Right lobe of liver (tissue), 4 donors: Measurements from ENCODE around the gene CELF4.

Experiments
- CTCF ChIP-seq, 4 donors: fragments of 200-600 bp in 3 of 4; fragments of 450-650 bp in 1 of 4; IDR thresholded peaks; one replicate each; pipeline versions ENCODE4 v1.5.1 to v1.8.0; 2016 to 2022; ENCODE audit warnings: antibody characterized with exemption in 4 of 4, mild to moderate bottlenecking in 2 of 4
- POLR2A ChIP-seq: fragments of 450-650 bp; IDR thresholded peaks from one replicate; pipeline ENCODE4 v1.6.1; 2017; ENCODE audit warnings: antibody characterized with exemption, mild to moderate bottlenecking
- donor health status: DM: no; HTN: no; CAD: no.
- donor health status: DM: no; HTN: no; CAD: no.
- donor health status: DM: no; HTN: yes; CAD: no.

DNA sequence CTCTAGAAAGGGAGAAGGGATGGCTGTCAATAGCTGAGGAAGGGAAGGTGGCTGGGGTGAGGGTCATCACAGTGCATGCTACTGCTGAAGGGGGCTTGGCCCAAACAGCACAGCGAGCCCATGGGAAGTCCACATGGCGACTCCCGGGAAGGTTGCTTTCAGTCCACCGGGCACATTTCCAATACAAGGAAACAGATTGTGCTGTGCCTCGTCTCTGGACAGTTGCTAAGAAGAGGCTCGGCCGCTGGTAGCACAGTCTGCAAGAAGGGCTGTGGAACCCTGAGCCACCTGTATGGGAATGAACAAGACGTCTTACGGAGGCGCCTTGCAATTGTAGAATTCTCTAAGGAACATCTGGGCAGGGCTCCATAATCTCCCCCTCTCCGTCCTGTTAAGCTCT is 123.1 kb downstream of the CELF4 start:
- TF ChIP-seq CTCF (IDR thresholded peaks at IDR 0.05) (no peak), POLR2A (no peak)
